ENCODE measurements around the gene FAM83B.
"Not testable (repeated sequence)": the region's sequence is repeated elsewhere in the genome, so short reads cannot be mapped to it uniquely, and the experiment has no call there.

FAM83B gene

DNA sequence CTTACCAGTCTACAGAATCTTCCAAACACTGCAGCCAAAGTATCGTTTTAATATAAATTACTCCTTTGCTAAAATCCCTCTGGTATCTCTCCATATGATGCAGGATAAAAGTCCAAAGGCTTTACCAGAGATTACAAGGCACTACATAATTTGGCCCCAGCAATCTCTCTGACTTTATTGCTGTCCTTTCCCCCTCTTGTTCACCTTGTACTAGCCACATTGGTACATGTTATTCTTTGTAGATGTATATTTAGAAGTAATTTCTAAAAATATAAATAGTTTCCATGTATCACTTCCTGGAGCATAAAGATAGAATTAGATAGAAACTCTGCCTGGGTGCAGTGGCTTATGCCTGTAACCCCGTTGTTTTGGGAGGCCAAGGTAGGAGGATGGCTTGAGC lies 28.7 kb upstream of the FAM83B start:
- H3K4me2 ChIP-seq (ENCODE audit: low read length) = no peak overlapping the region
- H3K9ac ChIP-seq (ENCODE audit: low read depth, low read length) = no peak overlapping the region
- no peaks in the 10 kb centered on the region for H3K4me1 ChIP-seq (ENCODE audit: control insufficient read depth, insufficient read depth, low read length)
- no peaks in the 10 kb centered on the region for H3K27me3 ChIP-seq (ENCODE audit: control insufficient read depth, insufficient read depth, low read length)
- no peak overlapping the region for H3K4me3 ChIP-seq (ENCODE audit: low read length)
- H3K9me3 ChIP-seq (replicated peaks; ENCODE audit: low read length) = no peaks in the 10 kb centered on the region
- H3K36me3 ChIP-seq (ENCODE audit: insufficient read depth, low read length) = no peaks in the 10 kb centered on the region

DNA sequence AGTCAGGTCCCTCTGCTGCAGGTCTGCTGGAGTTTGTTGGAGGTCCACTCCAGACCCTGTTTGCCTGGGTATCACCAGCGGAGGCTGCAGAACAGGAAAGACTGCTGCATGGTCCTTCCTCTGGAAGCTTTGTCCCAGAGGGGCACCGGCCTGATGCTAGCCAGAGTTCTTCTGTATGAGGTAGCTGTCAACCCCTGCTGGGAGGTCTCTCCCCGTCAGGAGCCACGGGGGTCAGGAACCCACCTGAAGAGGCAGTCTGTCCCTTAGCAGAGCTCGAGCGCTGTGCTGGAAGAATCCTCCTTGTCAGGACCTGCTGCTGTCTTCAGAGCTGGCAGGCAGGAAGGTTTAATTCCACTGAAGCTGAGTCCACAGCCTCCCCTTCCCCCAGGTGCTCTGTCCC lies 22.3 kb upstream of the FAM83B start:
- not testable (repeated sequence) for H3K9ac ChIP-seq (ENCODE audit: low read depth, low read length); H3K9me3 ChIP-seq (replicated peaks; ENCODE audit: low read length); H3K4me3 ChIP-seq (ENCODE audit: low read length); H3K36me3 ChIP-seq (ENCODE audit: insufficient read depth, low read length); H3K4me2 ChIP-seq (ENCODE audit: low read length); H3K27me3 ChIP-seq (ENCODE audit: control insufficient read depth, insufficient read depth, low read length); H3K4me1 ChIP-seq (ENCODE audit: control insufficient read depth, insufficient read depth, low read length)

DNA sequence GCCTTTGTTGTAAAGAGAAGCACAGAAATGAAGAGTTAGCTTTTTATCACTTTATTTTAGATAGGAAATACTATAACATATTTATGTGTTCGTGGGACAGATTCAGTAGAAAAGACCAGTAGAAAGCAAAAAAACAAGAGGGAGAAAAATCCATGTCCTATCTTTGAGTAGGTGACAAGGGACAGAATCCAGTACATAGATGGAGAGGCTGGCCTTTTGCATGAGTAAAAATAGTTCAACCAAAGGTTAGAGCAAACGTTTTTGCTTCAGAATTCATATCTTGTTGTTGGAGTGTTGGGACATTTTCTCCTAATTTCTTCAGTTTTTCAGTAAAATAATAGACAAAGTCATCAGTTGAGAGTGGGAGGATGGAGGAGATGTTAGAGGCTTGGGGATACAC lies 19.6 kb upstream of the FAM83B start:
- Histone ChIP-seq H3K27me3 (ENCODE audit: control insufficient read depth, insufficient read depth, low read length) (peaks cover 2% of the 10 kb centered on the region), H3K4me3 (ENCODE audit: low read length) (no peak overlapping the region), H3K4me2 (ENCODE audit: low read length) (no peak overlapping the region), H3K4me1 (ENCODE audit: control insufficient read depth, insufficient read depth, low read length) (no peaks in the 10 kb centered on the region), H3K9ac (ENCODE audit: low read depth, low read length) (no peak overlapping the region), H3K9me3 (replicated peaks; ENCODE audit: low read length) (no peaks in the 10 kb centered on the region), H3K36me3 (ENCODE audit: insufficient read depth, low read length) (no peaks in the 10 kb centered on the region)

DNA sequence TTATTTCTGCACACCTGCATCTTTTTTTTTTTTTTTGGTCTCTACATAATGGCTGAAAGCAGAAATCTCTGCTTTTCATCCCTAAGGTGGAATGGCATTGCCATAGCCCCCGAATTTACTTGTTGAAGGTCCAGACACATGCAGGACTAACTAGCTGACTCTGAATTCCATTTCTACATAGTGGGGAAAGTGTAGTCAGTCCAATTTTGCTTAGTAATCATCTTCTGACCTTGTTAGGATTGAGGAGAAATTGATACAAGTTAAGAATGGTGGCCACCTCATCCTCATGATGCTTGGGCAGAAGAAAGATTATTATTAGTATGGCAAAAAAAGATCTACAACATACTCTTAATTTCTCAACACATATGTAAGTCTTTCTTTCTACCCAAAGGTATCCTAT lies 16.4 kb upstream of the FAM83B start:
- Histone ChIP-seq H3K36me3 (ENCODE audit: insufficient read depth, low read length) (no peaks in the 10 kb centered on the region), H3K4me3 (ENCODE audit: low read length) (no peak overlapping the region), H3K4me1 (ENCODE audit: control insufficient read depth, insufficient read depth, low read length) (no peaks in the 10 kb centered on the region), H3K4me2 (ENCODE audit: low read length) (no peak overlapping the region), H3K9me3 (replicated peaks; ENCODE audit: low read length) (no peaks in the 10 kb centered on the region), H3K9ac (ENCODE audit: low read depth, low read length) (no peak overlapping the region), H3K27me3 (ENCODE audit: control insufficient read depth, insufficient read depth, low read length) (peaks cover 2% of the 10 kb centered on the region)

DNA sequence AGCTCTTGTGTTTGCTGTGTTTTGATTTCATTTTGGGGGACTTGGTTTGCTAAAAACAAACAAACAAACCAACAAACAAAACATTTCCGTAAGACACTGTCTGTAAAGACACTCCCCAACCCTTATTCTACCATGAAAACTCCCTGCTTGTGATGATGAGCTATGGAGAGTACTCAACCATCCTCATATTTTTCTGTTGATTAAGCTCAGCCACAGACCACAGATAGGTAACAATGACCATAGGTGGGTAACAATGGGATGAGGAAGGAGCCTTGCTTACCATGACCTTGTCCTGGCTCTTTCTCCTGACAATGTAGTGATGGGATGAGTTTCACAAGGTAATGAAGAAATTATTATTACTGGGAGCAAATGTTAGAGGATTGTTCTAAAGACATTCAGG lies 11.4 kb upstream of the FAM83B start:
- Histone ChIP-seq H3K9ac (ENCODE audit: low read depth, low read length) (no peak overlapping the region), H3K36me3 (ENCODE audit: insufficient read depth, low read length) (no peaks in the 10 kb centered on the region), H3K4me1 (ENCODE audit: control insufficient read depth, insufficient read depth, low read length) (no peaks in the 10 kb centered on the region), H3K27me3 (ENCODE audit: control insufficient read depth, insufficient read depth, low read length) (no peaks in the 10 kb centered on the region), H3K9me3 (replicated peaks; ENCODE audit: low read length) (no peaks in the 10 kb centered on the region), H3K4me2 (ENCODE audit: low read length) (no peak overlapping the region), H3K4me3 (ENCODE audit: low read length) (no peak overlapping the region)

DNA sequence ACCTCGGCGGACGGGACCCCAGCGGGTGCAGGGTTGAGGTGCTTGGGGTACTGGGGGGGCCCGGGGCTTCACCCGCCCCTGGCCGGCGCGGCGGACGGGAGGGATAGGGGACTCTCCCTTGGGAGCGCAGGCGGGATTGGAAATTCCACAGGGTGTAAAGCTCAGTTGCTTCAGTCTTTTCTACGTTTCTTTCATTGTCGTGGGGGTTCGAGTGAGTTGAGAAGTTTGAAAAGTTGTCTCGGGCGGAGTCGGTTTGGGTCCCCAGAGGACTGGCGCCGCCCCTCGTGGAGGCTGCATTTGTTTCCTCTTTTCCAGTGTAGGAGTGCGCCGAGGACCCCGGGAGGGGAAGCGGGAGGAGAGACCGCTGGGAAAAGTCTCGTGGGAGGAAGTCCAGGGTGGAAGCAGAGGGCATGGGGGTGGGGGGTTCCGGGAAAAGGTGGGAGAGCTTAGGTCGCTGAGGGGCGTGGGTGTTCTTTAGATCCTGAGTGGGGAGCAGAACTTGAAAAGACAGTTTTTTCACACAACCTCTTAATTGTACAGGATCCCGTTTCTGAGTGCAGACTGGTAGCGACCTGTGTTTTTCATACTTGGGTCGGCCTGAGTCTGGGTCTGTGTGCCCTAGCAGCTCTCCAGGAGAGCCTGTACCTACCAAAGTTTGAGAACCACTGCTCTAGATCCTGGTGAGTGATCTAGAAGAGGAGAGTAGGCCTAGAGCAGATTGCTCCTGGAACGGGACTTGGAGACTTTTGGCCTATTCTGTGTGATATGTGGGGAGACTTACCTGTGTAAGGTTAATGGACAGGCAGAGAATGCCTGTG lies 495 bp downstream of the FAM83B start:
- peaks cover 42% of the 10 kb centered on the region for H3K27me3 ChIP-seq (ENCODE audit: control insufficient read depth, insufficient read depth, low read length)
- H3K9me3 ChIP-seq (replicated peaks; ENCODE audit: low read length) = no peaks in the 10 kb centered on the region
- peak overlapping the region; percentile 87 for H3K4me2 ChIP-seq (ENCODE audit: low read length)
- H3K9ac ChIP-seq (ENCODE audit: low read depth, low read length) = no peak overlapping the region
- peak overlapping the region; percentile 63 for H3K4me3 ChIP-seq (ENCODE audit: low read length)
- peaks cover 5% of the 10 kb centered on the region for H3K4me1 ChIP-seq (ENCODE audit: control insufficient read depth, insufficient read depth, low read length)
- H3K36me3 ChIP-seq (ENCODE audit: insufficient read depth, low read length) = no peaks in the 10 kb centered on the region

DNA sequence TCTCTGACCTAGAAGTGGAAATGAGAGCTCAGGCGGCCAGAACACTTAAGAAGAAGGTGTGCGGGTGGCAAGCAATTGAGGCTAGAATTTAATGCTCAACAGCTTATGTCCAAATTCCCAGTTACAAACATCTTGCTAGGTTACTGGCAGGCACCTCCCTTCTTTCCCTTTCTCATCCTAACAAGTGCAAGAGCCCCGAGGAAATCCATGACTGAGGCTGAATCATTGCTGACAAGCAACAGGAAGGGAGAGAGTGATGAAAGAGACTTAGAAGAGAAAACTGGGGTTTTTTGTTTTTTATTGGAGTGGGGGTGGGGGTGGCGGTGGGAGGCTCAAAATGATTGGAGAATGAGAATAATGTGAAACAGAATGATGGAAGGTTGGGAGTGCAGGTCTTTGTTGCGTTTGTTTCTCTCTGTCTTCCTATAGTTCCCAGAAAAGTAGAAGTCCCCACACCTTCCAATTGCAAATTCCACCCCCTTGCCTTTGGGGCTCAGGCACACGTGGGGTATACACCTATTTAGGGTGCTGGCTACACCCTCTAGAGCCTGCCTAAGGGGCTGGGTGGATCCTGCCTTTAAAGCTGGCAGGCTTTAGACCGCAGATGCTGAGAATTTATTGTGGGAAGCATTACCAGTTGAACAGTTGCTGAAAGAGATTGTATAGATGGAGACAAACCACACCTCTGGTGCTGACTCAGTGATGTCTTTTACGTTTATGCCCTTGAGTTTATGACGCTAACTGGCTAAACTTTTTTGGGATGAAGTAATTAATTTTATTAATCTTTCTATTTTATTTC lies 1.4 kb downstream of the FAM83B start:
- Histone ChIP-seq H3K9ac (ENCODE audit: low read depth, low read length) (no peak overlapping the region), H3K36me3 (ENCODE audit: insufficient read depth, low read length) (no peaks in the 10 kb centered on the region), H3K27me3 (ENCODE audit: control insufficient read depth, insufficient read depth, low read length) (peaks cover 42% of the 10 kb centered on the region), H3K4me2 (ENCODE audit: low read length) (no peak overlapping the region), H3K9me3 (replicated peaks; ENCODE audit: low read length) (no peaks in the 10 kb centered on the region), H3K4me3 (ENCODE audit: low read length) (no peak overlapping the region), H3K4me1 (ENCODE audit: control insufficient read depth, insufficient read depth, low read length) (peaks cover 5% of the 10 kb centered on the region)

DNA sequence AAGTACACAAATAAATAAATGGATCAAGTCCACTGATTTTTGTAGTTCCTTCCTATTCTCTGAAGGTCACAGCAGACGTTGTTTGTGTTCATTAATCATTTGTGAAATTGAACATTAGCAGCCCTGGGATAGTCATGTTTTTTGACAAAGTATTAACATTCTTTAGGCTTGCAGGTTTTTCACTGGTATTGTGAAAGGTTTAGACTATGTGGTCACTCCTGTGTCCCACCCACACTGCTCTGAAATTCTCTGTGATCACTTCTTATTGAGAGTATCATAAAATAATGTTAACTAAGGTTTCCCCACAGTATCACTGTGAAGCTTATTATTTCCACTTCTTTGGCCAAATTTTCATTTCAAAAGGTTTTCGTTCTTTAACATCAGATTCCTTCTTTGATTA lies 3.5 kb downstream of the FAM83B start:
- no peak overlapping the region for H3K9ac ChIP-seq (ENCODE audit: low read depth, low read length)
- peaks cover 5% of the 10 kb centered on the region for H3K4me1 ChIP-seq (ENCODE audit: control insufficient read depth, insufficient read depth, low read length)
- H3K4me3 ChIP-seq (ENCODE audit: low read length) = no peak overlapping the region

DNA sequence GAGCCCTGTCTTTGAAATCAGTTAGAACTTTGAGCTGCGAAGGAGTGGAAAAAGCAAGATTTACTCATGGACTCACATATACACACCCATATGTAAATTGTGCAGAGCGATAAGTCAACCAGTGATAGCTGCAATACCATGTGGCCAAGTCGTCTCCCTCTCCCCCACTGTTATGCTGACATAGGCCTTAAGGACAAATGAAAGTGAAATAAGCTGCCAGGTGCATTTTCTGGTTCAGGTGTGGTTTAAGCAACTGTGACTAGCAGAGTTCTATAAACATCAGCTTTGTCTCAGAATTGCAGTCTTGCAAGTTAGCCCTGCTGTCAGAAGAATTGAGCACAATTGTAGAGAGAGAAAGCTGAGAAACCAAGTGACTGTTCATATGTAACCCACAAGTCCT lies 9.6 kb downstream of the FAM83B start:
- Histone ChIP-seq H3K27me3 (ENCODE audit: control insufficient read depth, insufficient read depth, low read length) (no peaks in the 10 kb centered on the region), H3K4me3 (ENCODE audit: low read length) (no peak overlapping the region), H3K4me2 (ENCODE audit: low read length) (no peak overlapping the region), H3K4me1 (ENCODE audit: control insufficient read depth, insufficient read depth, low read length) (no peaks in the 10 kb centered on the region), H3K36me3 (ENCODE audit: insufficient read depth, low read length) (no peaks in the 10 kb centered on the region), H3K9me3 (replicated peaks; ENCODE audit: low read length) (no peaks in the 10 kb centered on the region), H3K9ac (ENCODE audit: low read depth, low read length) (no peak overlapping the region)

More for the DNA sequence above, 3.5 kb downstream of the FAM83B start:
- Histone ChIP-seq H3K36me3 (ENCODE audit: insufficient read depth, low read length) (no peaks in the 10 kb centered on the region), H3K9me3 (replicated peaks; ENCODE audit: low read length) (no peaks in the 10 kb centered on the region), H3K4me2 (ENCODE audit: low read length) (no peak overlapping the region), H3K27me3 (ENCODE audit: control insufficient read depth, insufficient read depth, low read length) (peaks cover 29% of the 10 kb centered on the region)

DNA sequence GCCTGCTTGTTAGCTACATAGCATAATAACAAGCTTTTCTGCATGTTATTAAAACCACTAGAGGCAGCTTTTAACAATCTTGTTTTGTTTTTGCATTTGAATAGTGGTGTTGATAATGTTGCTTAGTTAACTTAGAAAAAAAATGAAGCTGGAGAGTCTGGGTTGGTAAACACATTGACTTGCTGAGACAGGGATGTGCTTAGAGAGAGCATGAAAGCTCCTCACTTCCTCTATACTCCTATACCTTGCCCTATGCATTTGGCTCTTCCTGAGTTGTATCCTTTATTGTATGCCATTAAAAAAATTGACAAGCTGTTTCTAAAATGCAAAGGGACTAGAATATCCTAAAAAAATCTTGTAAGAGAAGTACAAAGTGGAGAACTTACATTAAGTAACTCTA lies 13.6 kb downstream of the FAM83B start:
- H3K4me1 ChIP-seq (ENCODE audit: control insufficient read depth, insufficient read depth, low read length) = no peaks in the 10 kb centered on the region
- no peaks in the 10 kb centered on the region for H3K27me3 ChIP-seq (ENCODE audit: control insufficient read depth, insufficient read depth, low read length)
- no peak overlapping the region for H3K4me3 ChIP-seq (ENCODE audit: low read length)
- H3K36me3 ChIP-seq (ENCODE audit: insufficient read depth, low read length) = no peaks in the 10 kb centered on the region
- H3K9me3 ChIP-seq (replicated peaks; ENCODE audit: low read length) = no peaks in the 10 kb centered on the region
- no peak overlapping the region for H3K9ac ChIP-seq (ENCODE audit: low read depth, low read length)
- H3K4me2 ChIP-seq (ENCODE audit: low read length) = no peak overlapping the region

DNA sequence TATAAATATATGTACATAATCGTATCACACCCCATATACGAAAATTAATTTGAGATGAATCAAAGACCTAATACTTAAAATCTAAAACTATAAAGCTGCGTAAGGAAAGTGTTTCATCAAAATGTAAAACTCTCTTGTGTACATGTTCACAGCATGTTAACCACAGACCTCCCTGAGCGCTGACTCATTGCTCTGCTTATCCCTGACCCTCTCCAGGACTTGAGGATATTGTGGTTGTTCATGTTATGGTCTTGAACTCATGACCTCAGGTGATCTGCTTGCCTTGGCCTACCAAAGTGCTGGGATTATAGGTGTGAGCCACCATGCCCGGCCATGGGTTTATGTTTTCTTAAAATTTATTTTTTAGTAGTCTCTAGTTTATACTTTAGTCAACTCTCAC lies 14.2 kb downstream of the FAM83B start:
- H3K9me3 ChIP-seq (replicated peaks; ENCODE audit: low read length) = no peaks in the 10 kb centered on the region
- no peaks in the 10 kb centered on the region for H3K36me3 ChIP-seq (ENCODE audit: insufficient read depth, low read length)
- H3K4me1 ChIP-seq (ENCODE audit: control insufficient read depth, insufficient read depth, low read length) = no peaks in the 10 kb centered on the region
- H3K4me2 ChIP-seq (ENCODE audit: low read length) = no peak overlapping the region
- H3K27me3 ChIP-seq (ENCODE audit: control insufficient read depth, insufficient read depth, low read length) = no peaks in the 10 kb centered on the region
- H3K4me3 ChIP-seq (ENCODE audit: low read length) = no peak overlapping the region
- no peak overlapping the region for H3K9ac ChIP-seq (ENCODE audit: low read depth, low read length)

Data from skeletal muscle satellite cell (primary cell).